ENCODE data around the gene RBP7.

Gene RBP7

GRCh38 chr1:10050611-10051010 is 53.6 kb downstream of the RBP7 start:
- H3K27ac ChIP-seq = peak overlapping the region; percentile 13; the same call in 1 of the 2 replicates
- TF ChIP-seq CTCF (IDR thresholded peaks at IDR 0.05) (no peak), ZFX (IDR thresholded peaks at IDR 0.05; ENCODE audit: borderline replicate concordance) (no peak)

DNA sequence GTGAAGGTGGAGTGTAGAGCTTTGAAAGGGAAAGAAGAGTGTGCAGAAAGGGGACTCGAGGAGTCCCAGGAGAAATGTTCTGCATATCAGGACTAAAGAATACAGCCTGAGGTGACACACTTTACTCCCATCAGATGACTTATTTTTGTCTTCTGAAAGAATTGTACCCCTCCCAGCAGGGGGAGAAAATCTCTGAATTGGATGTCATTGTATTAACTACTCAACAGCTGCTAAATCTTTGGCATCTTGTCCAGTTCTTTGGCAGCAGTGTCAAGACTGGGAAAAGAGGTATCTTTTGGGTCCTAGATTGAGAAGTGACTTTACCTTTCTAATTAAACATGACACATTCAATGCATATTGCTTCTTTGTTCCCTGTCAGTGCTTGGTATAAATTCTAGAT is 54.6 kb downstream of the RBP7 start:
- no peak for TF ChIP-seq ZFX (IDR thresholded peaks at IDR 0.05; ENCODE audit: borderline replicate concordance)
- TF ChIP-seq CTCF (IDR thresholded peaks at IDR 0.05) = no peak
- H3K27ac ChIP-seq = no peak overlapping the region

- TF ChIP-seq CTCF (IDR thresholded peaks at IDR 0.05) (no peak), ZFX (IDR thresholded peaks at IDR 0.05; ENCODE audit: borderline replicate concordance) (no peak)
Measured at GRCh38 chr1:10052347-10052746, 55.3 kb downstream of the RBP7 start.

GRCh38 chr1:10054465-10054864 is 57.4 kb downstream of the RBP7 start:
- H3K27ac ChIP-seq = no peak overlapping the region
- no peak for TF ChIP-seq CTCF (IDR thresholded peaks at IDR 0.05)
- no peak for TF ChIP-seq ZFX (IDR thresholded peaks at IDR 0.05; ENCODE audit: borderline replicate concordance)

More at GRCh38 chr1:10052347-10052746, 55.3 kb downstream of the RBP7 start:
- no peak overlapping the region for H3K27ac ChIP-seq

DNA sequence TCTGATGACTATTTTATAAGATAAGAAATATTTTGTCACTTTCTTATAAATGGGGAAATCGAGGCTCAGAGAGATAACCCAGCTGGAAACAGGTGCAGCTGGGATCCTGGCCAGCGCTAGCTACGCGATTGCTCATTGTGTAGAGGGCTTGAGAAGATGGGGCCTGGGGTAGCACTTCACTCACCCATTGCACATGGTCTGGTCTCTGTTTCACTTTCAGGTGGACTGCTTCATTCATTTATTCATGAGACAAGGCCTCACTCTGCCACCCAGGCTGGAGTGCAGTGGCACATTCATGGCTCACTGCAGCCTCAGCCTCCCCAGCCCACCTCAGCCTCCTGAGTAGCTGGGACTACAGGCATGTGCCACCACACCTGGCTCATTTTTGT is 59.6 kb downstream of the RBP7 start:
- peak overlapping the region; percentile 79 for H3K27ac ChIP-seq
- TF ChIP-seq ZFX (IDR thresholded peaks at IDR 0.05; ENCODE audit: borderline replicate concordance) (no peak), CTCF (IDR thresholded peaks at IDR 0.05) (no peak)

GRCh38 chr1:10057343-10057742 is 60.3 kb downstream of the RBP7 start:
- no peak for TF ChIP-seq ZFX (IDR thresholded peaks at IDR 0.05; ENCODE audit: borderline replicate concordance)
- TF ChIP-seq CTCF (IDR thresholded peaks at IDR 0.05) = no peak

DNA sequence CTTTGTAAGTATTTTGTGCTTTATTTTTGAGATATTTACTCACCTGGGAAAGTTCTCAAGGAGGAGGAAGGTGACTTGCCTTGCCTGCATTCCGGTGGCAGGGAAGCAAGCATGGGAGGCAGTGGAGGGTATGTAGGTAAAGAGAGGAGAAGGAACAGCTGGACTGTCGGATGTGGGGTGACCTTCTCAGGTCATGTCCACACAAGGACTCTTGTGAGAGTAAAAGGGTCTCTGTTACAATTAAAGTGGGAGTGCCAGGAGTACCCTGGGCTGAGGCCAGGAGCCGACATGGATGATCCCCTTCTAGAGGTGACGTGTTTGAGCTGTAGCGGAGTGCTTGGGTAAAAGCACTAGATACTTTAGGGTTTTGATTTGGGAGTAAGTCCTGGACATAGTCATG is 60.8 kb downstream of the RBP7 start:
- H3K27ac ChIP-seq = no peak overlapping the region

More at GRCh38 chr1:10057343-10057742, 60.3 kb downstream of the RBP7 start:
- no peak overlapping the region for H3K27ac ChIP-seq

More for the DNA sequence above, 60.8 kb downstream of the RBP7 start:
- TF ChIP-seq ZFX (IDR thresholded peaks at IDR 0.05; ENCODE audit: borderline replicate concordance) = no peak
- TF ChIP-seq CTCF (IDR thresholded peaks at IDR 0.05) = no peak
